Superior temporal gyrus (tissue), 1 donor: ENCODE measurements around the gene EVA1C.
"Not testable (repeated sequence)": the region's sequence is repeated elsewhere in the genome, so short reads cannot be mapped to it uniquely, and the experiment has no call there.

Experiments
- DNase-seq: peaks from one replicate; pipeline ENCODE4 v3.0.0-alpha.2; 2016; ENCODE audit errors: extremely low spot score

EVA1C gene

DNA sequence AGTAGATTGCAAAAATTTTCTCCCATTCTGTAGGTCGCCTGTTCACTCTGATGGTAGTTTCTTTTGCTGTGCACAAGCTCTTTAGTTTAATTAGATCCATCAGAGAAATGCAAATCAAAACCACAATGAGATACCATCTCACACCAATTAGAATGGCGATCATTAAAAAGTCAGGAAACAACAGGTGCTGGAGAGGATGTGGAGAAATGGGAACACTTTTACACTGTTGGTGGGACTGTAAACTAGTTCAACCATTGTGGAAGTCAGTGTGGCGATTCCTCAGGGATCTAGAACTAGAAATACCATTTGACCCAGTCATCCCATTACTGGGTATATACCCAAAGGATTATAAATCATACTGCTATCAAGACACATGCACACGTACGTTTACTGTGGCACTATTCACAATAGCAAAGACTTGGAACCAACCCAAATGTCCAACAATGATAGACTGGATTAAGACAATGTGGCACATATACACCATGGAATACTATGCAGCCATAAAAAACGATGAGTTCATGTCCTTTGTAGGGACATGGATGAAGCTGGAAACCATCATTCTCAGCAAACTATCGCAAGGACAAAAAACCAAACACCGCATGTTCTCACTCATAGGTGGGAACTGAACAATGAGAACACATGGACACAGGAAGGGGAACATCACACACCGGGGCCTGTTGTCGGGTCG lies 21.8 kb upstream of the EVA1C start:
- not testable (repeated sequence) for DNase-seq

GRCh38 chr21:32391755-32392154 lies 20.8 kb upstream of the EVA1C start:
- DNase-seq, result no peak

DNA sequence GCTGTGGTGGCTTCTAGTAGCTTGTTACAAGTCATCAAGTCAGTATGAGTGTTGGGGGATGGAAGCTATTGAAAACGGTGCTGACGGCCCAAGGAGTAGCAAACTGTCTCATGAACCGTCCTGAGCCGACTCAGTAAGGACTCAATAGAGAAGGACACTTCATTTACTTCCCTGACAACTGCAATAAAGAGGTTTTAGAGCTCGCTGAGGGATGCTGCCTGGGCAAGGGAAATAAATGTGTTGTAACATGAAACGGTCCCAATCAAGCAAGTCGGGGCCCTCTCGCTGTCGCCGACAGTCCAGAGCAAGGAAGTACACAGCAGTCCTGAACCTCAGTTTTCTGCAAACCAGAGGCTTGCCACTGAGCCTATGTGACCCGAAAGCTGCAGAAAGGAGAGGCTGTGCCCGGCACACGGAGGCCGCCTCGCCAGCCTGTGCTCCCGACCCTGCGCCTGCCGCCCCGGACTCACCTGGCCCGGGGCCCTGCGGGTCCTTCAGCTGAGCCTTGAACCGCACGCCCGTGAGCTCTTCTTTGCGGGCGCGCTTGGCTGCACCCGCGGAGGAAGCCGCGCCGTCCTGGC lies 20.1 kb upstream of the EVA1C start:
- no peak for DNase-seq

- DNase-seq, result peak; percentile 91
Observed at GRCh38 chr21:32392880-32393676, 19.4 kb upstream of the EVA1C start, which contains the start of gene URB1. Gene URB1, minus strand, starts transcription at chr21:32393012. Its CDS starts 102 bp downstream, at chr21:32392910.

GRCh38 chr21:32393677-32394001 lies 18.9 kb upstream of the EVA1C start:
- DNase-seq, result no peak

DNA sequence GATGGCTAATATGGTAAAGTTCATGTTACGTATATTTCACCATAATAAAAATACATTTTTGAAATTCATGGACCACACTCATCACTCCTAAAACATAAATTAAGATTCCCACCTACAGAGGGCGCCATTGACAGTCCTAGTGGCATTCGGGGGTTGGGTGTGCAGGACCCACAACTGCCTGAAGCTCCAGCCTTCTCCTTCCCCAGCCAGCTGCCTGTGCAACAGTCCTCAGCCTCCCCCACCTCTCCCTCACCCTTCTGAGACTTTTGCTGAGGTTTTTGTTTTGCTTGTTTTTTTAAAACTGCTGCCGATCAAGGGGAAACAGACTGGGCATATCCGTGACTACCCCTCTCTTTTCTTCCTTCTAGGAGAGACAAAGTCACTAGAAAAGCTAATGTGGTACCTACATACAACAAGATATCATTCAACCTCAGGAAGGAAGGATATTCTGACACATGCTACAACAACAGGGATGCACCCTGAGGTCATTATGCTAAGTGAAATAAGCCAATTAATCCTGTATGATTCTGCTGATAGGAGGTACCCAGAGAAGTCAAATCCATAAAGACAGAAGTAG lies 9.2 kb upstream of the EVA1C start:
- DNase-seq, result peak; percentile 93

- DNase-seq, result no peak
Observed at GRCh38 chr21:32406405-32406804, 6.1 kb upstream of the EVA1C start.

DNA sequence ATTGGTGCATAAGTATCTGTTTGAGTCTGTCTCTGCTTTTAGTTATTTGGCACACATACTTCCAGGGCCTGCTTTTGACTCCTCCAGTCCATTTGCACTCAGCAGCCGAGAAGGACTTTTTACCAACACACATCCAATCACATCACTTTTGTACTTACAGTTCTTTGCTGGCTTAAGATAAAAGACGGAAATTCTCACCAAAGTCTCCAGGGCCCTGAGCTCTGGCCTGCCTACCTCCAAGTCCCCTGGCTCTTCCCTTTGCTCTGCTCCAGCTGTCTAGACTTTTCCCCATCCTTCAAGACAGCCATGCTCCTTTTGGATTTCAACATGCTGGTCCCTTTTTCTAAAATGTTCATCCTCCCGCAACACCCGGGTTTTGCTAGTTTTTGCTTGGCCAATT lies 2.2 kb upstream of the EVA1C start:
- DNase-seq, result no peak

GRCh38 chr21:32410916-32411315 lies 1.6 kb upstream of the EVA1C start:
- peak; percentile 69 for DNase-seq

GRCh38 chr21:32411350-32412161 lies 950 bp upstream of the EVA1C start:
- peak; percentile 87 for DNase-seq

GRCh38 chr21:32413015-32413504 lies 554 bp downstream of the EVA1C start:
- peak; percentile 50 for DNase-seq

DNA sequence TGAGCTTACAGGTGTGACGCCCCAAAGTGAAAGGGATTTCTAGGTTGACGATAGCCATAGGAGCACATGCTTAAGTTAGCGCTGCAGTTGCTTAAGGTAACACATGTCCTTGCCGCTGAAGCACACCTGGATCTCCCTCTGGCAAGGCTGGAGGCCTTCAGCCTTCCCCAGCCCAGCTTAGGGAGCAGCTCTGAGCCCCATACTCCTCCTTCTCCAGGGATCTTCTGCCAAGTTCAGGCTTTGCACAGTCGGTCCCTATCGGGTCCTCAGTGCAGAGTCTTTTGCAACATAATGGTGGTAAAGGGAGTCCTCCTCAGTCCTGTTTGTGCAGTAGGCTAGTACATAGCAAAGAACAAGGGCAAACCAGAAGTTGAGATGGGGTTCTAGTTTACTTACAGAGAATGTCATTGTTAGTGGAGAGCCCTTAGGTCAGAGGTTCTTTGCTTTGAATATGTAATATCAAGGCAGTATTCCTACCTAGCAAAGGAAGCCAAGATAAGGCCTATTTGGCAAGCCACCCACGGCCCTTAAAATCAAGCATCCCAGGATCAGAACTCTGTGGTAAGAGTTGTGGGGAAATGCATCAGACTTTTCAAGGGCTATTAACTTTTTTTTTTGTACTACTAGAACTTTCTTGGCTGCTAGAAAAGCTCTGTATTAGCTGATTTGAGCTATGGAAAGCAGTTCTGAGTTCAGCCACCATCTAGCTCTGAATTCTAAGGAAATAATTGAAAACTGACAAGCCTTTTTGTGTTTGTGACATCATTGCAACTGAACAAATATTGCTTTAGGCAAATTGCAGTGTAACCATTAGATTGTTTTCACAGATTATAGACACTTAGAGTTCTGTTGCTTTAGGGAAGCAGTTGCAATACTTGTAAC lies 1.4 kb downstream of the EVA1C start:
- peak; percentile 69 for DNase-seq

GRCh38 chr21:32414579-32415358 lies 2.3 kb downstream of the EVA1C start:
- peak; percentile 85 for DNase-seq

DNA sequence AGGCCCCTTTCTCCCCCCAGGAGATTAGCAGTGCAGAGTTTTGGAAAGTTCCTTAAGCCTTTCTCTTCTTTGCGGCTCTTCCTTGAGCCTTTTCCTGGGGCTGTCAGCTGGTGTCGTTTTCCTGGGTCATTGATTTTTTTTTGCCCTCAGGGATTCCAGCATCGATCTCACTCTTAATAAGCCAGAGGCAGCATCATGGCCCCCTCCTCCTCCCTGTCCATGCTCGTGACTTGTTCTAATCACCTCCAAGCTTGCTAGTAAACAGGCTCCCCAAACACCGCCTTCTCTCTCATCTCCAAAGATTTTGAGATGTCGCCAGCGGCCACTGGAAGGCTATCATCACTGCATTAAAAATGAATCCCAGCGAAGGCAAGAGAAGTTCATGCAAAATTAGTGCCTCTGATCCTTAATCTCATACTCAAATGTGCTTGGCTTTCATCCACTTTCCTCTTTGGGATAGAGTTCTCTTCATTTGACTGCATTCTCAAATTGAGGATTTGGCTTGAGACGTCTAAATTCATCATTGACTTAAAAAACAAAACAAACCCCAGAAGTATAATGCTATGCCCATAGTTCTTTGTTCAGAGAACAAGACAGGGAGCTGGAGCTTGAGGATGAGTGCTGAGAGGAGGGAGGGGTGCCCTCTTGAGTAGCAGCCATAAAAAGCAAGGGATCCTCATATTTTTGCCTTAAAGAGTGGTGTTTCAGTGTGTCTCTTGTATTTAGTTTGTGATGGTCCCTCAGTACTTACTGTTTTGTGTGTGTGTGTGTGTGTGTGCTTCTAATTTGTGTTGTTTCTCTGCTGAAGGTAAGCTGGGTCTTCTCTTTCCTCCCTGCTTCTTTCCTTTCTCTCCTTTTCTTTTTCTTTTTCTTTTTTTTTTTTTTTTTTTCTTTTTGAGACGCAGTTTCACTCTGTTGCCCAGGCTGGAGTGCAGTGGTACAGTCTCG lies 3.2 kb downstream of the EVA1C start:
- DNase-seq, result no peak

GRCh38 chr21:32418146-32418545 lies 5.6 kb downstream of the EVA1C start:
- no peak for DNase-seq

GRCh38 chr21:32422064-32422463 lies 9.6 kb downstream of the EVA1C start:
- DNase-seq, result no peak

DNA sequence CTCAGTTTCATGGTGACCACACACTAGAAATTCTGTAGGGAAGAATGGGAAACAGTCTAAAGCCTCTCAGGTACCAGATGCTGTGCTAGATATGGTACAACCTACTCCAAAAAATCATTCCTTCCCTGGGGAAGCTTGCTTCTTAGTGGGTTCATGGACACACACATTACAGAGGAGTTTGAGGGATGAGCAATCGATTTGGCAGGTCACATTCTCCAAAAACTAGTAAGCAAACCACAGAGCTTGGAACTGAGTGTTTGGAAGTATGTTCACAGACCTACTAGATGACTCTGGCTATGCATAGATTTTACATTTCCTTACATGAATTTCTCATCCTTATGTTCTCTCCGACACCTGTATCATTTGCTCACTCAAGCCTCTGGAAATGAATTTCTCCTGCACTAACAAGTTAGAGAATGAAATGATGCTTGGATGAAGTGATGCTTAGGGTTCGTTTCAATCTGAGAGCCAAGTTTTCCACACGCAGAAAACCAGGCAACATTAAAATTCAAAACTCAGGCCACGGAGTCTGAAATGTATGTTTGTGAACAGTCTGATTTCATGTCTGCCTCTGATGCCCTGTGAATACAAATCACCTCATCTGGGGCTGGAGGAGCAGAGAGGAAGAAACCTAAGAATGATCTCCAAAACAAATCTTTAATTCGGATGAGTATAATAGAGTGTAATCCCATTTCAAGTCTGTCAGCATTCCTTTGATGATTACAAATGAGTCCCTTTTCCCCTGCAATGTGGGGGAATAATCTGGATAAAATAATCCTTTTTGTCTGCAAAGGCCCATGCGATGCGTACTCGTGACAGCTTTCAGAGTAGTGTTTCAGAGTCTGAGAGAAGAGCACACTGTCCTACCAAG lies 11.0 kb downstream of the EVA1C start:
- peak; percentile 46 for DNase-seq

- no peak for DNase-seq
Observed at GRCh38 chr21:32424191-32424535, 11.7 kb downstream of the EVA1C start.
